Keratinocyte (primary cell): ENCODE measurements around the gene TMEM186. TPM values are rescaled to one million over a fixed set of nuclear protein-coding genes. Genes with fewer than 3 reads are reported as not detected.

Source experiments
- DNase-seq: peaks from one replicate; pipeline ENCODE4 v3.0.0-alpha.2; 2011; ENCODE audit warnings: low read depth, missing footprints, low spot score
- FAIRE-seq: peaks from 2 replicates; lab custom pipeline; 2011; peaks lifted over from hg19 to GRCh38; lab: Jason Lieb, UNC
- H2AFZ ChIP-seq: 2 replicates; pipeline ENCODE4 v1.6.0; 2012; ENCODE audit warnings: low read length, control low read depth, inconsistent platforms; ENCODE audit not compliant: control insufficient read depth
- H3K27ac ChIP-seq: 2 replicates; pipeline ENCODE4 v1.5.1; 2011; ENCODE audit warnings: low read length; ENCODE audit not compliant: control insufficient read depth, insufficient read depth
- H3K27me3 ChIP-seq: 3 replicates; pipeline ENCODE4 v1.6.0; 2011; ENCODE audit warnings: low read length; ENCODE audit not compliant: control insufficient read depth, insufficient read depth; ENCODE audit errors: extremely low read depth
- H3K36me3 ChIP-seq, 2 experiments: 2 replicates in 1 of 2; 3 replicates in 1 of 2; pipeline ENCODE4 v1.5.1; 2011; ENCODE audit warnings: low read length in 2 of 2, mild to moderate bottlenecking in 1 of 2; ENCODE audit not compliant: control insufficient read depth in 2 of 2, insufficient read depth in 2 of 2; ENCODE audit errors: extremely low read depth in 1 of 2
- H3K4me1 ChIP-seq: 3 replicates; pipeline ENCODE4 v1.5.1; 2011; ENCODE audit warnings: low read length; ENCODE audit not compliant: control insufficient read depth, insufficient read depth; ENCODE audit errors: extremely low read depth
- H3K4me2 ChIP-seq: 3 replicates; pipeline ENCODE4 v1.6.0; 2011; ENCODE audit warnings: low read depth, low read length; ENCODE audit not compliant: control insufficient read depth, insufficient read depth; ENCODE audit errors: extremely low read depth
- H3K4me3 ChIP-seq, 3 experiments: fragments of 200-600 bp in 1 of 3; sonication (generic) in 1 of 3; 2 replicates in 2 of 3; 3 replicates in 1 of 3; pipeline ENCODE4 v1.5.1; 2011 to 2016; ENCODE audit warnings: low read length in 3 of 3, mild to moderate bottlenecking in 3 of 3, control low read depth in 2 of 3, inconsistent platforms in 1 of 3, low read depth in 1 of 3, mixed read lengths in 1 of 3, mixed run types in 1 of 3, moderate library complexity in 1 of 3; ENCODE audit not compliant: control insufficient read depth in 2 of 3, insufficient read depth in 2 of 3; ENCODE audit errors: extremely low read depth in 1 of 3
- H3K79me2 ChIP-seq: 2 replicates; pipeline ENCODE4 v1.6.0; 2012; ENCODE audit warnings: low read length; ENCODE audit not compliant: control insufficient read depth, insufficient read depth
- H3K9ac ChIP-seq: 3 replicates; pipeline ENCODE4 v1.6.0; 2011; ENCODE audit warnings: low read length; ENCODE audit not compliant: control insufficient read depth, insufficient read depth; ENCODE audit errors: extremely low read depth
- H3K9me1 ChIP-seq: 3 replicates; pipeline ENCODE4 v1.6.0; 2011; ENCODE audit warnings: low read length; ENCODE audit not compliant: control insufficient read depth, insufficient read depth; ENCODE audit errors: extremely low read depth
- H3K9me3 ChIP-seq: 2 replicates; pipeline ENCODE4 v1.5.1; 2012; ENCODE audit warnings: low read depth, low read length; ENCODE audit not compliant: control insufficient read depth
- H4K20me1 ChIP-seq: 3 replicates; pipeline ENCODE4 v1.6.0; 2011; ENCODE audit warnings: low read length; ENCODE audit not compliant: control insufficient read depth, insufficient read depth; ENCODE audit errors: extremely low read depth
- EZH2 ChIP-seq: IDR thresholded peaks from one replicate; pipeline ENCODE4 v1.6.1; 2012; ENCODE audit warnings: inconsistent platforms, mild to moderate bottlenecking, low read length, moderate library complexity
- dilution Hi-C: fragments of 300-500 bp; cut with MboI; formaldehyde crosslinking; loops from one replicate; pipeline ENCODE4 v1.7.0; 2020; ENCODE audit warnings: low sequenced_read_pairs; ENCODE audit not compliant: extremely low pct_ligation_motif_present
- polyA plus RNA-seq, 5 experiments: library from polyadenylated mRNA; depleted of rRNA in 3 of 5; stranded (reverse) in 3 of 5; stranded (forward) in 1 of 5; unstranded in 1 of 5; fragments of >200 nt; gene quantifications; 1 replicate in 1 of 5; 2 replicates in 3 of 5; 3 replicates in 1 of 5; pipeline versions ENCODE4 v1.2.1 to v1.2.3, GENCODE V29; 2011 to 2012; ENCODE audit warnings: missing spikeins in 2 of 5, low read depth in 1 of 5, low replicate concordance in 1 of 5
- TF ChIP-seq, protein P1 (sequence below), 3 experiments: IDR thresholded peaks in 1 of 3; conservative IDR thresholded peaks in 1 of 3; optimal IDR thresholded peaks in 1 of 3; 2 replicates in 2 of 3; 3 replicates in 1 of 3; pipeline versions ENCODE3 to v1.5.1; 2011; ENCODE audit warnings: low read length in 3 of 3, mild to moderate bottlenecking in 3 of 3, moderate library complexity in 2 of 3, control low read depth in 1 of 3, inconsistent platforms in 1 of 3; ENCODE audit not compliant: insufficient read depth in 2 of 3; ENCODE audit errors: extremely low read depth in 1 of 3

Gene TMEM186
- polyA plus RNA-seq, 1 donor (not counting 4 experiments of a cell fraction or from before 2014, with no cell fraction given): 8.1 TPM

DNA sequence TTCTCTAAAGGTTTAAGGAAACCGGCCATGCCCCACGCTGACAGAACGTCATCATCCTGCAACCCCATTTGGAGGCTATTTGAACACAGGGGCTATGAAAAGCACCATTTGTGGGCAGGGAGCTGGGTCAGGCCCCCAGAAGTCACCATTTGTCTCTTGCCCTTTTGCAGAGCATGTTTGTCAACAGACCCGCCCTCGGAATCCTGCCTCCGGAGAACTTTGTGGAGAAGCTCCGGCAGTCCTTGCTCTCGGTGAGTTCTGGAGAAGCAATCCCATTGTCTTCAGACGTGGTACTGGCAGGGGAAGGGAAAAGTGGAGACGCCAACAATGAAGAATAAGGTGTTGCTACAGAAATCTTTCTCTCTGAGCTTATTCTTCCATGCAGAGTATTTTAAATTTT lies 33.5 kb downstream of the TMEM186 start:
- Histone ChIP-seq H3K9ac (no peak overlapping the region), H2AFZ (no peak overlapping the region), H3K36me3 (peaks cover 0 to 6% of the 10 kb centered on the region in 2 experiments), H3K9me3 (no peaks in the 10 kb centered on the region), H3K4me2 (no peak overlapping the region), H3K4me3 (no peak overlapping the region), H3K27ac (no peak overlapping the region), H3K4me1 (no peaks in the 10 kb centered on the region), H3K27me3 (no peaks in the 10 kb centered on the region), H4K20me1 (no peaks in the 10 kb centered on the region), H3K79me2 (no peaks in the 10 kb centered on the region), H3K9me1 (no peaks in the 10 kb centered on the region)
- DNase-seq (no peak), FAIRE-seq (no peak)
- dilution Hi-C loops: no loop called here
- TF ChIP-seq, protein P1, sequence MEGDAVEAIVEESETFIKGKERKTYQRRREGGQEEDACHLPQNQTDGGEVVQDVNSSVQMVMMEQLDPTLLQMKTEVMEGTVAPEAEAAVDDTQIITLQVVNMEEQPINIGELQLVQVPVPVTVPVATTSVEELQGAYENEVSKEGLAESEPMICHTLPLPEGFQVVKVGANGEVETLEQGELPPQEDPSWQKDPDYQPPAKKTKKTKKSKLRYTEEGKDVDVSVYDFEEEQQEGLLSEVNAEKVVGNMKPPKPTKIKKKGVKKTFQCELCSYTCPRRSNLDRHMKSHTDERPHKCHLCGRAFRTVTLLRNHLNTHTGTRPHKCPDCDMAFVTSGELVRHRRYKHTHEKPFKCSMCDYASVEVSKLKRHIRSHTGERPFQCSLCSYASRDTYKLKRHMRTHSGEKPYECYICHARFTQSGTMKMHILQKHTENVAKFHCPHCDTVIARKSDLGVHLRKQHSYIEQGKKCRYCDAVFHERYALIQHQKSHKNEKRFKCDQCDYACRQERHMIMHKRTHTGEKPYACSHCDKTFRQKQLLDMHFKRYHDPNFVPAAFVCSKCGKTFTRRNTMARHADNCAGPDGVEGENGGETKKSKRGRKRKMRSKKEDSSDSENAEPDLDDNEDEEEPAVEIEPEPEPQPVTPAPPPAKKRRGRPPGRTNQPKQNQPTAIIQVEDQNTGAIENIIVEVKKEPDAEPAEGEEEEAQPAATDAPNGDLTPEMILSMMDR (optimal IDR thresholded peaks at IDR 0.05 in 1 of 3, IDR thresholded peaks at IDR 0.05 in 1 of 3, conservative IDR thresholded peaks at IDR 0.05 in 1 of 3; ENCODE audit: extremely low read depth in 1 of 3, insufficient read depth in 2 of 3, low read length in 3 of 3): no peak
- no peak for TF ChIP-seq EZH2

DNA sequence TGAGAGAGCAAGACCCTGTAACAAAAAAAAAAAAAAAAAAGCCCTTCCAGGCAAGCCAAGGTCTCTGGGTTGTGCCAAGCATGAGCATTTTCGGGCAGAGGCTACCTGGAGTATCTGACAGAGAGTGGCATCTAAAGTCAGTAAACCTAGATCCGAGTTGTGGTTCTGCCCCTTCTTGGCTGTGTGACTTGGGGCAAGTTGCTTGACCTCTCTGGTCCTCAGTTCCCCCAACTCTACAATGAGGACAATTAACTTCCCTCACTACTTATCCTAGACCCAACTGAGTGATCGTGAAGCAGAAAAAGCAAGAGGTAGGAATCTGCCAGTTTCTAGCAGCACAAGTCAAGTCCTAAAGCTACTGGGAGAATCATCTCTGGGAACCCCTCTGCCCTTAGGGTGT lies 34.4 kb downstream of the TMEM186 start:
- Histone ChIP-seq H3K4me2 (no peak overlapping the region), H3K27ac (no peak overlapping the region), H4K20me1 (no peaks in the 10 kb centered on the region), H3K27me3 (no peaks in the 10 kb centered on the region), H3K4me3 (no peak overlapping the region), H3K36me3 (peaks cover 0 to 5% of the 10 kb centered on the region in 2 experiments), H3K9ac (no peak overlapping the region), H3K9me3 (no peaks in the 10 kb centered on the region), H3K9me1 (no peaks in the 10 kb centered on the region), H3K79me2 (no peaks in the 10 kb centered on the region), H2AFZ (no peak overlapping the region), H3K4me1 (no peaks in the 10 kb centered on the region)
- no peak for FAIRE-seq
- dilution Hi-C loops: no loop called here
- TF ChIP-seq, protein P1 (optimal IDR thresholded peaks at IDR 0.05 in 1 of 3, IDR thresholded peaks at IDR 0.05 in 1 of 3, conservative IDR thresholded peaks at IDR 0.05 in 1 of 3; ENCODE audit: extremely low read depth in 1 of 3, insufficient read depth in 2 of 3, low read length in 3 of 3): no peak
- no peak for TF ChIP-seq EZH2
- no peak for DNase-seq
